COLO668 (cell line): ENCODE data around the gene PRKX.
"Not testable (repeated sequence)": the region's sequence is repeated elsewhere in the genome, so short reads cannot be mapped to it uniquely, and the experiment has no call there.

Experiments
- DNase-seq: peaks from one replicate; lab custom pipeline; 2025; ENCODE audit not compliant: unreplicated experiment; lab: John Stamatoyannopoulos, UW

The PRKX gene

DNA sequence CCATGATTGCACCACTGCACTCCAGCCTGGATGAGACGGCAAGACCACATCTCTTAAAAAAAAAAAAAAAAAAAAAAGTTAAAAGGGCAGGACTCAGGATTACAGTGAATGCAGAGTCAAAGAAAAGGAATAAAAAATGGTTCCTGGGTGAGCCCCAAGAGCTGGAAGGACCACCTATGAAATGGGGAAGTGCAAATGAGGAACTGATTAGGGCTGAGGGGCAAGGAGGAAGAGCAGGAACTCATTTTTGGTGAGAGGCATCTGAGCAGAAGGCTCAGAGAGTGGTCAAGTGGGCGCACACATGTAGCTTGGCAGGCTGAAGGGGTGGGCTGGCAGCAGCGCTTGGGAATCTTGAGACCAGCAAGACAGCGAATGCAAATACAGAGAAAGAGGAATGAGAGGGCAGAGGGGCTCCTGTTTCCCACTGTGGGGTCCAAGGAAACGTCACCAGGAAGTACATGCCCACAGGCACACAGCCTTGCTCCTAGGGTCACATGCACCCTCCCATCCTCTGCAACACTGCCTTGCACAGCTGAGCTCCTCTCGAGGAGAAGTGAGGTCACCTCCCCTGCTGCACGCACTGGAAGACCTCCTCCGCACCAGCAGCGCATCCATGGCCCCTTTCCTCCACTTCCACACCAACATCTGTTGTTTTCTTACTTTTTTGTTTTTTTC lies 49.7 kb downstream of the PRKX start:
- DNase-seq, result not testable (repeated sequence)

- no peak for DNase-seq
These were observed 53.7 kb downstream of the PRKX start for GRCh38 chrX:3659761-3660160.

DNA sequence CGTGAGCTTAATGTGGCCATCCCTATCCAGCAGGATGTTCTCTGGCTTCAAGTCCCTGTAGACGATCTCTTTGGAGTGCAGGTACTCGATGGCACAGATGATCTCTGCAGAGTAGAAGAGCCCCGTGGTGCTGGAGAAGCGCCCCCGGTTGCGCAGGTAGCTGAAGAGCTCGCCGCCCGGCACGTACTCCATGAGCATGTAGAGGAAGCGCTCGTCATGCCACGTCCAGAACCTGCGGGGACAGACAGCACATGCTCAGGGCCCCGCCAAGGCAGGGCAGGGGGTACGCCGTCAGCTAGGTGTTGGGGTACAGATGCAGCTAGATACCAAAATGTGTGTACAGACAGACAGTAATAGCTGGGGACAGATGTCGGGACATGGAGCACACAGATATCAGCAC lies 58.3 kb downstream of the PRKX start:
- no peak for DNase-seq

- DNase-seq, result no peak
These were observed 60.3 kb downstream of the PRKX start for GRCh38 chrX:3653111-3653510.

DNA sequence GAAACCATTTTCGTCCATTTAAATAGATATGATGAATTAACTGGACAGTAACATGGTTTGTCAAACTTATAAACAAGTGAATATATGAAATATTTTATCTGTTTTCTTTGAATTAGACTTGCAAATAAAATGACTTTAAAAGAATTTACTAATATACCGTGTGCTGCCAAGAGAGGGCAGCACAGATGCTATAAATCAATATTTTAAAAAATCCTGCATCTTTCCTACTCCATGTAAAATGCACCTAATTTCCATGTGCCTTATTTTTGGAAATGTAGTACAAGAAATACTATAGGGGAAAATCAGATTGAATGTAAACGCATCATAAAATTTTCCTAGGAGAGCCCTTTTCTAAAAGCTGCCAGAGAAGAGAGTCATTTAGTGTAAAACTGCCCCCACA lies 62.2 kb downstream of the PRKX start:
- peak; percentile 0 for DNase-seq

- DNase-seq, result no peak
These were observed 65.4 kb downstream of the PRKX start for GRCh38 chrX:3648084-3648483.

DNA sequence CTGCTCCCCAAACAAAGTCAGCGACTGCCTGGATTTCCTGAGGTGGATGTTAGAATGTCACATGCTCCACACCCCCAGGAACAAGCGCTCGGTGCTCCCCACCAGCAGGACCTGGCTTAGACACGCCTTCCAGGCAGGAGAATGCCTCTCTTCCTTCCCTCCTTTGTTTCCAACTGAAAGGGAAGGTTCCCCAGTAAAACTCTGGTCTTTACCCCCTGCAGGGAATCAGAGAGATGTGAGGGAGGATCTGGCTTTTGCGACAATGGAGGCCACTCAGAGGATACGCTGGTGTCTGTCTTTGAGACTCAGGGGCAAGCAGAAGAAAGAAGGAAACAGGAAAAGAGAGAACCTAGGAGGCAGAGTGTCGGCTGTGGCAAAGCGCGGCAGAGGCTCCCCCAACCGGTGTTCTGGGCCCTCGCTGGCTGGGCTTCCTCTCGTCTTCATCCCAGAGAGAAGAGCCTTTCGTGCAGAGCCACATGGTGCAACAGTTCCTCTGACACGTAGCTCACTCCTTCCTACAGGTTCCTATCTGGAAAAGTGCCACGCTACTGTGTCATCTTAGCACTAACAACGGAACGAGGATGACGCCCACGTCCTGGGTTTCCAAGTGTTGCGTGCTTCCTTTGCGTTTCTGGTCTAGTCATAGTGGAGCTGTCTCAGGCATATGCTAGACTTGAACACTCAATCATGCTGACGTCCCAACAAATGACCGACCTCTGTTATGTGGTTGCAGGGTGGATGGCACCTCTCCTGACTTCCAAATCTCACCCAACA lies 73.4 kb downstream of the PRKX start:
- DNase-seq, result not testable (repeated sequence)

DNA sequence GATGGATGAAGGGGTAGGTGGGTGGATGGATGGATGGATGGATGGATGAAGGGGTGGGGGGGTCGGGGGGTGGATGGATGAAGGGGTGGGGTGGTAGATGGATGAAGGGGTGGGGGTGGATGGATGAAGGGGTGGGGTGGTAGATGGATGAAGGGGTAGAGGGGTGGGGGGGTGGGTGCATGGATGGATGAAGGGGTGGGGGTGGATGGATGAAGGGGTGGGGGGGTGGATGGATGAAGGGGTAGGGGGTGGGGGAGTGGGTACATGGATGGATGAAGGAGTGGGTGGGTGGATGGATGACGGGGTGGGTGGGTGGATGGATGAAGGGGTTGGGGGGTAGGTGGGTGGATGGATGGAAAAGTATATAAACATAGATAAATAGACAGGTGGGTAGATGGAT lies 74.2 kb downstream of the PRKX start:
- DNase-seq, result no peak

DNA sequence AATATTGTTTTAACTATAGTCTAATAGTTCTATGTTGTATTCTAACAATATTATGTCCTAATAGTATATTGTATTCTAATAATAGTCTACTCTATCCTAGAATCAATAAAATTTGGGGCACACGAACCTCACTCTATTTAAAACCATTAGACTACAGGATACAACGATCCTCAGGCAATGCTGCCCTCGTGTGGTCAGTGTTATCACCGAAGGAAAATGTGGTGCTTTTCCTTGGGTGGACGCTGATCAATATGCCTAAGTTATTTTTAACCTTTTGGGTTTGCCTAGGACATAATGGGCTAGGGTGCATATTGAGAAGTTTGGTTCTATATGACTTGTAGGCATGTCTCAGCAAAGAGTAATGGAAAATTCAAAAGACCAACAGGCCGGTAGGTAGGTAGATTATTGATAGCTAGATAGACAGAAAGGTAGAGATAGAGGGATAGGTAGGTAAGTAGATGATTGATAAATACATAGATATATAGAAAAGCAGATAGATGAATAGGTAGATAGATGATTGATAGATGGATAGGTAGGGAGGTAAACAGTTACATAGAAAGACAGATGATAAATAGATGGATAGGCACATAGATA lies 75.1 kb downstream of the PRKX start:
- peak; percentile 42 for DNase-seq

- no peak for DNase-seq
These were observed 76.6 kb downstream of the PRKX start for GRCh38 chrX:3636803-3637202.

DNA sequence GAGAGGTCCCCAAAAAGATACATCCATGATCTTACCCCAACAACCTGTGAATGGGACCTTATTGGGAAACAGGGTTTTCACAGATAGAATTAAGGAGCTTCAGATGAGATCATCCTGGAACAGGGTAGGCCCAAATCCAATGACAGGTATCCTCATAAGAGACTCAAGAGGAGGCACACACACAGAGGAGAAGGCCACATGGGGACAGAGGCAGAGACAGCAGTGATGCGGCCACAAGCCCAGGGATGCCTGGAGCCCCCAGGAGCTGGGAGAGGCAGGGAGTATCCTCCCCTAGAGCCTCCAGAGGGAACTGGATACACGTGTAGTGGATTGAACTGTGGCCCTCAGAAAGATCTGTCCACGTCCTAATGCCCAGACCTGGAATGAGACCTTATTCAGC lies 82.3 kb downstream of the PRKX start:
- no peak for DNase-seq

- DNase-seq, result no peak
These were observed 85.9 kb downstream of the PRKX start for GRCh38 chrX:3627594-3627993.

GRCh38 chrX:3621414-3621813 lies 92.0 kb downstream of the PRKX start:
- no peak for DNase-seq

DNA sequence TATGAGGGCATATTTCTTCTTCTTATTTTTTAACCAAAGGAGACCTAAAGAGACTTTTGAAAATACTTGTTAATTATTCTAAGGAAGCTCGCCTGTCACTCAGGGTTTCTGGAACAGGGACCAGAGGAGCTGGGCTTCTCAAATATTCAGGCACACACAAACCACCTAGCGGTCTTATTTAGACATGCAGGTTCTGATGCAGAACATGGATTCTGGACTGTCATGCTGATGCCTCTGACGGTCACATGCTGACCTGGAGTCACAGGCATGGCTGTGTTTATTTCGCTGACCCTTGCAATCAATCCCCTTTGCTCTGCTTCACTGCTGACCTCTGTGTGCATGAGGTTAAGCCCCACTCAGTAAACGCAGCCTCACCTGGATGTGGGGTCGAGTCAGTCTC lies 101.7 kb downstream of the PRKX start:
- not testable (repeated sequence) for DNase-seq

DNA sequence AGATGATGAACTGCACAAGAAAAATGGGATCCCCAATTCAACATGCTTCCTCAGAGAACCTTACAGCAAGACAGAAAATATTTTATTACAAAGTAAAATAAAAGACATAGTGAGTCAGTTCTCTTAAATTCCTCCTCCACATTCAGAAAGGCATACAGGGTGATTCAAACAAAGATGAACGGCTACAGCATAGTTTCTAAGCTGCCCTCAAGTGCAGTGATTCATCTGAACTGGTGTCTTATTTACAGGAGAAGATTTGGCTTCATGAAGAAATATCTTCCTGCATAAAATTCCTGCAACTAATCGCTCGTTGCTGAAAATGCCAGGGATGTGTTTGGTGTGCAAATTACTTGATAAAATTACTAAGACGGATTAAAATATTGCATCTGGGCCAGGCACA lies 103.6 kb downstream of the PRKX start:
- DNase-seq, result no peak

DNA sequence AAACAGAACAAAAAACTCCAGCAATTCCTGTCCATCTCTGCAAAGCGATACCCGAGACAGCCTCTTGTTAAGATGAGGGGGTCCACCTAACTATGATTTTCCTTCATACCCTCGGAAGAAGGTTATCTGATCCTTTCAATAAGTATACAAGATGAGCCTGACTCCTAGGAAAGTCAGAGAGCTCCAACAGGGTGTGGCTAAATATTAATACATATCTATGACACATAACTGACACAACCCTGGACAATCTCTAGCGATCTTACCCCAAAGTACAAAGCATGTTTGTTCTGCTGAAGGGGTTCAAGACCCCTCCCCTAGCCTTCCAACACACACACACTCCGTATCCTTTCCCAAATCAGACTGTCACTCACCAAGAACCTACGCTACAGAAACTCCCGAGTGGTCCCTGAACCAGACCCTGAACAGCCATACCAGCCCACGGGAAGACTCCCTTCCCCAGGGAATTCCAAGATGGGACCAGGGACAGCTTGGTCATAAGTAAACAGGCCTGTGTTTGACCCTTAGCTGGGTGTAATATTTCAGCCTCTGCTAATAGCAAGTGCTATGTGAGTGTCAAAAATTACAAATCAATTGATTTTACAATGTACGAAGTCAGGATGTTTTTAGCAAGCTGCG lies 110.3 kb downstream of the PRKX start:
- no peak for DNase-seq

DNA sequence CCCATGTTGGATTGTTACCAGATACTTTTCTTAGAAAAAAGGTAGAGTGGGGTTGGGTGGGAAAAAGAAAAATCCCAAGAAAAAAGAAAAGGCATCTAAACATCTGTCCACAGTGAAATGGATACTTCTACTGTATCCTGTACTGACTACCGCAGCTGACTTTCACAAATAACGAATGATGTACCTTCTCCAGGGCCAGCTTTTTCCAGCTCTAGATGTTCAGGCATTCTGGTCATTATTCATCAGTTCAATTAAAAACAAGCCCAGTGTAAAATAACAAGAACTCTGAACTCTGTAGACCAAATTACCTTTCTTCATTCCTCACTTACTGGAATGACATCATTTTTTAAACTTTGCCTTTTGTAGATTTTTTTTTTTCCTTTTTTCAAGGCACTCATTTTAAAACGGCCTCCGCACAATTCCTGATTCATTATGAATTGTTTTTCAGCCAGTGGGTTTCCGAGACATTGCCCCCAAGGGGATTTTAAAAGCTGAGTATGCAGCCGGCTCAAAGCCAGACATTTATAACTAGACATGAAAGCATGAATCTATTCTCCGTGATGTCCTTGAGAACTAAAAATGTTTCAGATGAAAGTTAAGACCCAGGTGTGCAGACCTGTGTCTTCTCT lies 113.5 kb downstream of the PRKX start:
- DNase-seq, result no peak

- no peak for DNase-seq
These were observed 114.7 kb downstream of the PRKX start for GRCh38 chrX:3598709-3599108.

- DNase-seq, result no peak
These were observed 115.3 kb downstream of the PRKX start for GRCh38 chrX:3598046-3598605.

GRCh38 chrX:3592184-3592583 lies 121.3 kb downstream of the PRKX start:
- DNase-seq, result no peak

GRCh38 chrX:3589474-3589873 lies 124.0 kb downstream of the PRKX start:
- DNase-seq, result no peak
